ENCODE results near the gene EXOC7.

EXOC7 gene

DNA sequence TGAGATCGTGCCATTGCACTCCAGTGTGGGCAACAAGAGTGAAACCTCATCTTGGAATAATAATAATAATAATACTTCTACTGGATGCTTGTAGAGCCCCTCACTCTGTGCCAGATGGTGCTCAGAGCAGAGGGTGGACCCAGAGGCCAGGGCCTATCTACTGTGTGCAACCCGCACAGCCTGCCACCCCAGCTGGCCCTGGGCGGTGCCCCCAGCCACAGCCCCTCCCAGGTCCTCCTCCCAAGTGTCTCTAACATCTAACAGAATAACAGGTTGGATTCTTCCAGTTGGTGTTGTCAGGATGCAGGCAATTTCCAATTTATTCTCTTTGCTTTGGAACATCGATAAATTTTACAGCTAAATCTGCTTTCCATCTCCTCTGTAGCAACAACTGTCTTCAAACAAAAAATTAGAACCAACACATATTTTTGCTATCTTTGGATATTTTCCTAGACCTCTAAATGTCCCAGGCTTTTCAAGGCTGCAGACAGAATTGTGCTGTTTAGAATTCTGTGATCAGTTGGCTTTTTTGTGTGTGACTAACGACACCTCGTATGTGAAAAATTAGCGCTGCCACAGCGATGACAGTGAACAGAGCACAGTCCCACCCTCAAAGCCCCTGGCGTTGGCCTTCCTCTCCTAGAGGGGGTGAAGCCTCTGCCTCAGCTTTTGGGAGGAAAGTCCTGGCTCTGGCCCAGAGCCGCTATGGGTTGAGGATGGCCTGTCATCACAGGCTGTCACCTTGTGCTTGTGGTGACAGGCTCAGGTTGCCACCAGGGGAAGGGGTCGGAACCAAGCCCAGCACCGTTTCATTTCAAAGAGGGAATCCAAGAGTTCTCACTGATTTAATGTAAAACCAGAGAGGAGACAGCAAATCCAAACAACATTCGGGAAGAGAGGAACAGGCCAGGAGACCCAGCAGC lies 68.9 kb downstream of the EXOC7 start:
- DNase-seq = no peak

DNA sequence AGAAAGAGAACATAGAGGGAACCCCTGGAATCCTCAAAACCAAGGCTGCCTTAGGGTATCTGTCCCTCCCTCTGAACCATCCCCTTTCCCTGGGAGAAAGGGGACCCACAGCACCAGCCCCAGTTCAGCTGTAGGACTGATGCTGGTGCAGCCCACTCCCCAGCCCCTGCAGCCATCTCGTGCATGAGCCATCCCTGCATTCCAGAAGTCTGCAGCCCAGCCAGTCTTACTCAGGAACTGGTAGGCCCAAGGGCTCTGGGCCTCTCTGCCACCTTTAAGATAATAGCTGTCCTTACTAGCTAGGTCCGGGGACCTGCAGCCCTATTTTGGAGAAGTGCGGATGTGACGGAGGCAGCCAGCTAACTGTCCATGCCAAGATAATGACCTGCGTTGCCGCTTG lies 70.4 kb downstream of the EXOC7 start:
- no peak for DNase-seq

DNA sequence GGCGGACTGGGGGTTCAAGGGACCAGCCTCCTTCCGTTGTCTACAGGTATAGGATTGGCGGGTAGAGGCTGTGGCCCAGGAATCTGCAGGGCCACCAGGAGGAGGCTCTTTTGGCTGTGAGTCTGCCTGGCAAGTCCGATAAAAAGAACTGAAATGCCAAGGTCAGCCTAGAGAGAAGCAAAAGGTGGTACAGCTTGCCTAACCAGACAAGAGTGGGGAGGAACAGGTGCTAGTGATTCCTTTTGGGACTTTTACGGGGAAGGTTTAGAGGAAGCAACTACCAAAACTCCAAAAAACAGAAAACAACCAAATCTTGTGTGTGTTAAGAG lies 70.8 kb downstream of the EXOC7 start:
- DNase-seq = no peak

DNA sequence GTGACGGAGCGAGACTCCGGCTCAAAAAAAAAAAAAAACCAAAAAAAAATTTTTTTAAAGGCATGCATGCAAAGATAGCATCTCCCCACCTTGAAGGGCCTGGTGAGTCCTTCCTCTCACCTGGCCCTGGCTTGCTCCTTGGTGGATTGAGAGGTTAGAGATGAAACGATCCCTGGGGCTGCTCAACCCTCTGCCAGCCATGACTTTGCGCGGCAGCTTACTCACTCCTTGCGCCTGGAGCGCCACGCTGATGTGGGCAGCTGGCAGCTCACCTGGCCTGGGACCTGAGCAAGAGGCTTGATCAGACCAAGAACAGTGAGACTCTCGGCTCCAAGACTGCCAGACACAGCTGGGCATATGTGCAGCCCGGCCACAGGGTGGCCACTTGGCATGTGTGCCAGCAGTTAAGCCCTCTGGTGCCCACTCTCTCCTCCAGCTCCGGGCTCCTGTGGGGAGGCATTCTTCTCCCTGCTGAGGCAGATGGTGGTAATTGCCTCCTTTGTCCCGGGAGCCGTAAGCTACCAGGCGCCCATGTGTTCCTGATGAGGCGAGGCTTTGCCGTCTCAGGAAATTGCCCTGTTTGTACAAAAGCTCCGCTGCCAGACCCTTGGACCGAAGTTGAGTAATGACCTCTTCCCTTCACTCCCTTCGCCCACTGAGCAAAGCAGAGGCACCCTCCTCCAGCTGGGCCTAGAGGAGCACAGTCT lies 71.4 kb downstream of the EXOC7 start:
- DNase-seq = peak; percentile 8
